Measurements from ENCODE around the gene ACACA. TPM values are rescaled to one million over a fixed set of nuclear protein-coding genes. Genes with fewer than 3 reads are reported as not detected.
"Not testable (repeated sequence)": the region's sequence is repeated elsewhere in the genome, so short reads cannot be mapped to it uniquely, and the experiment has no call there.

ACACA gene
- total and polyA plus RNA-seq, 4 donors: 6.1 to 49.9 (median 23.7) TPM

- Histone ChIP-seq H3K9me3 (ENCODE audit: control insufficient read depth, low read length) (no peaks in the 10 kb centered on the region), H3K27me3 (ENCODE audit: control insufficient read depth in 1 of 2, insufficient read depth in 2 of 2, low read length in 1 of 2) (no peaks in the 10 kb centered on the region), H3K4me1 (ENCODE audit: control insufficient read depth in 1 of 2, insufficient read depth in 2 of 2, low read length in 2 of 2) (no peaks in the 10 kb centered on the region), H3K27ac (ENCODE audit: low read depth in 1 of 2, low read length in 2 of 2) (peak overlapping the region; percentile 15 to 46), H3K4me3 (ENCODE audit: low read length in 2 of 2) (peak overlapping the region; percentile 85 to 96), H3K36me3 (ENCODE audit: control insufficient read depth in 1 of 2, insufficient read depth in 2 of 2, low read length in 1 of 2) (no peaks in the 10 kb centered on the region)
- DNase-seq: no peak
- intact Hi-C loops (cut with DNase I): loop anchor here (2.0 to 5.0 kb wide), 4 partner anchors 47 to 203 kb away; partner anchors contain the start of genes DUSP14 (in 1 of the 2) and SYNRG (in 1 of the 2)
- ATAC-seq (ENCODE audit: low FRiP score): peak; percentile 69
- 1% methylated on average over 21 of the region's 21 CpGs for WGBS, 2 donors
Measured at GRCh38 chr17:37405955-37406634, 541 bp downstream of the ACACA start.

GRCh38 chr17:37405522-37405921, 1.1 kb downstream of the ACACA start:
- H3K36me3 ChIP-seq (ENCODE audit: control insufficient read depth in 1 of 2, insufficient read depth in 2 of 2, low read length in 1 of 2); ATAC-seq (ENCODE audit: low FRiP score); H3K27me3 ChIP-seq (ENCODE audit: control insufficient read depth in 1 of 2, insufficient read depth in 2 of 2, low read length in 1 of 2); DNase-seq; H3K4me1 ChIP-seq (ENCODE audit: control insufficient read depth in 1 of 2, insufficient read depth in 2 of 2, low read length in 2 of 2); H3K9me3 ChIP-seq (ENCODE audit: control insufficient read depth, low read length); H3K27ac ChIP-seq (ENCODE audit: low read depth in 1 of 2, low read length in 2 of 2): not testable (repeated sequence)
- intact Hi-C loops (cut with DNase I): loop anchor here (5.0 kb wide), 2 partner anchors 82 to 87 kb away; partner anchors contain the start of gene DUSP14 (in 1 of the 2)
- WGBS, 2 donors: 36 to 50% methylated on average over 14 of the region's 14 CpGs
- H3K4me3 ChIP-seq (ENCODE audit: low read length in 2 of 2): peak overlapping the region in 1 of 2 donors; percentile 85

- intact Hi-C loops (cut with DNase I): no loop called here
- no peak overlapping the region for H3K4me3 ChIP-seq (ENCODE audit: low read length in 2 of 2)
- H3K36me3 ChIP-seq (ENCODE audit: control insufficient read depth in 1 of 2, insufficient read depth in 2 of 2, low read length in 1 of 2): no peaks in the 10 kb centered on the region
- no peaks in the 10 kb centered on the region for H3K9me3 ChIP-seq (ENCODE audit: control insufficient read depth, low read length)
- no peak for DNase-seq
- H3K4me1 ChIP-seq (ENCODE audit: control insufficient read depth in 1 of 2, insufficient read depth in 2 of 2, low read length in 2 of 2): no peaks in the 10 kb centered on the region
- H3K27ac ChIP-seq (ENCODE audit: low read depth in 1 of 2, low read length in 2 of 2): no peak overlapping the region
- no peak for ATAC-seq (ENCODE audit: low FRiP score)
- no peaks in the 10 kb centered on the region for H3K27me3 ChIP-seq (ENCODE audit: control insufficient read depth in 1 of 2, insufficient read depth in 2 of 2, low read length in 1 of 2)
Measured at GRCh38 chr17:37400505-37400904, 6.1 kb downstream of the ACACA start.

- Histone ChIP-seq H3K27me3 (ENCODE audit: control insufficient read depth in 1 of 2, insufficient read depth in 2 of 2, low read length in 1 of 2) (no peaks in the 10 kb centered on the region), H3K4me3 (ENCODE audit: low read length in 2 of 2) (no peak overlapping the region), H3K4me1 (ENCODE audit: control insufficient read depth in 1 of 2, insufficient read depth in 2 of 2, low read length in 2 of 2) (no peaks in the 10 kb centered on the region), H3K36me3 (ENCODE audit: control insufficient read depth in 1 of 2, insufficient read depth in 2 of 2, low read length in 1 of 2) (no peaks in the 10 kb centered on the region), H3K9me3 (ENCODE audit: control insufficient read depth, low read length) (no peaks in the 10 kb centered on the region), H3K27ac (ENCODE audit: low read depth in 1 of 2, low read length in 2 of 2) (no peak overlapping the region)
- intact Hi-C loops (cut with DNase I): no loop called here
- DNase-seq (no peak), ATAC-seq (ENCODE audit: low FRiP score) (no peak)
- WGBS, 2 donors: 82 to 83% methylated on average over 5 of the region's 5 CpGs
Measured at GRCh38 chr17:37399265-37399803, 7.3 kb downstream of the ACACA start.

GRCh38 chr17:37393352-37393751, 13.3 kb downstream of the ACACA start:
- no peak for DNase-seq
- Histone ChIP-seq H3K4me1 (ENCODE audit: control insufficient read depth in 1 of 2, insufficient read depth in 2 of 2, low read length in 2 of 2) (no peaks in the 10 kb centered on the region), H3K4me3 (ENCODE audit: low read length in 2 of 2) (no peak overlapping the region), H3K9me3 (ENCODE audit: control insufficient read depth, low read length) (no peaks in the 10 kb centered on the region), H3K27ac (ENCODE audit: low read depth in 1 of 2, low read length in 2 of 2) (no peak overlapping the region), H3K27me3 (ENCODE audit: control insufficient read depth in 1 of 2, insufficient read depth in 2 of 2, low read length in 1 of 2) (no peaks in the 10 kb centered on the region), H3K36me3 (ENCODE audit: control insufficient read depth in 1 of 2, insufficient read depth in 2 of 2, low read length in 1 of 2) (no peaks in the 10 kb centered on the region)
- 96% methylated on average over 7 of the region's 7 CpGs for WGBS, 2 donors
- no peak for ATAC-seq (ENCODE audit: low FRiP score)
- intact Hi-C loops (cut with DNase I): no loop called here

- WGBS, 2 donors: 32 to 37% methylated on average over 3 of the region's 3 CpGs
- intact Hi-C loops (cut with DNase I): no loop called here
- Histone ChIP-seq H3K4me3 (ENCODE audit: low read length in 2 of 2) (no peak overlapping the region), H3K4me1 (ENCODE audit: control insufficient read depth in 1 of 2, insufficient read depth in 2 of 2, low read length in 2 of 2) (no peaks in the 10 kb centered on the region), H3K27me3 (ENCODE audit: control insufficient read depth in 1 of 2, insufficient read depth in 2 of 2, low read length in 1 of 2) (no peaks in the 10 kb centered on the region), H3K9me3 (ENCODE audit: control insufficient read depth, low read length) (no peaks in the 10 kb centered on the region), H3K36me3 (ENCODE audit: control insufficient read depth in 1 of 2, insufficient read depth in 2 of 2, low read length in 1 of 2) (no peaks in the 10 kb centered on the region), H3K27ac (ENCODE audit: low read depth in 1 of 2, low read length in 2 of 2) (peak overlapping the region in 1 of 2 donors; percentile 33)
- ATAC-seq (ENCODE audit: low FRiP score): no peak
- no peak for DNase-seq
Measured at GRCh38 chr17:37392024-37392590, 14.5 kb downstream of the ACACA start.

GRCh38 chr17:37391146-37391545, 15.5 kb downstream of the ACACA start:
- WGBS, 2 donors: 87 to 93% methylated on average over 6 of the region's 6 CpGs
- no peak for ATAC-seq (ENCODE audit: low FRiP score)
- no peaks in the 10 kb centered on the region for H3K4me1 ChIP-seq (ENCODE audit: control insufficient read depth in 1 of 2, insufficient read depth in 2 of 2, low read length in 2 of 2)

GRCh38 chr17:37389160-37389559, 17.5 kb downstream of the ACACA start:
- 94 to 100% methylated on average over 4 of the region's 4 CpGs for WGBS, 2 donors
- DNase-seq (no peak), ATAC-seq (ENCODE audit: low FRiP score) (no peak)
- no peaks in the 10 kb centered on the region for H3K27me3 ChIP-seq (ENCODE audit: control insufficient read depth in 1 of 2, insufficient read depth in 2 of 2, low read length in 1 of 2)
- H3K36me3 ChIP-seq (ENCODE audit: control insufficient read depth in 1 of 2, insufficient read depth in 2 of 2, low read length in 1 of 2): no peaks in the 10 kb centered on the region
- no peaks in the 10 kb centered on the region for H3K4me1 ChIP-seq (ENCODE audit: control insufficient read depth in 1 of 2, insufficient read depth in 2 of 2, low read length in 2 of 2)
- intact Hi-C loops (cut with DNase I): no loop called here
- no peak overlapping the region for H3K4me3 ChIP-seq (ENCODE audit: low read length in 2 of 2)
- H3K27ac ChIP-seq (ENCODE audit: low read depth in 1 of 2, low read length in 2 of 2): no peak overlapping the region
- no peaks in the 10 kb centered on the region for H3K9me3 ChIP-seq (ENCODE audit: control insufficient read depth, low read length)

More at GRCh38 chr17:37391146-37391545, 15.5 kb downstream of the ACACA start:
- intact Hi-C loops (cut with DNase I): no loop called here
- no peaks in the 10 kb centered on the region for H3K9me3 ChIP-seq (ENCODE audit: control insufficient read depth, low read length)
- no peaks in the 10 kb centered on the region for H3K27me3 ChIP-seq (ENCODE audit: control insufficient read depth in 1 of 2, insufficient read depth in 2 of 2, low read length in 1 of 2)
- H3K27ac ChIP-seq (ENCODE audit: low read depth in 1 of 2, low read length in 2 of 2): no peak overlapping the region
- H3K36me3 ChIP-seq (ENCODE audit: control insufficient read depth in 1 of 2, insufficient read depth in 2 of 2, low read length in 1 of 2): no peaks in the 10 kb centered on the region
- no peak for DNase-seq
- H3K4me3 ChIP-seq (ENCODE audit: low read length in 2 of 2): no peak overlapping the region

GRCh38 chr17:37388266-37388665, 18.4 kb downstream of the ACACA start:
- no peaks in the 10 kb centered on the region for H3K27me3 ChIP-seq (ENCODE audit: control insufficient read depth in 1 of 2, insufficient read depth in 2 of 2, low read length in 1 of 2)
- H3K4me1 ChIP-seq (ENCODE audit: control insufficient read depth in 1 of 2, insufficient read depth in 2 of 2, low read length in 2 of 2): no peaks in the 10 kb centered on the region
- WGBS, 2 donors: 79% methylated on average over 3 of the region's 3 CpGs
- DNase-seq: no peak
- no peak for ATAC-seq (ENCODE audit: low FRiP score)
- no peak overlapping the region for H3K27ac ChIP-seq (ENCODE audit: low read depth in 1 of 2, low read length in 2 of 2)
- H3K9me3 ChIP-seq (ENCODE audit: control insufficient read depth, low read length): no peaks in the 10 kb centered on the region
- no peak overlapping the region for H3K4me3 ChIP-seq (ENCODE audit: low read length in 2 of 2)
- intact Hi-C loops (cut with DNase I): no loop called here
- H3K36me3 ChIP-seq (ENCODE audit: control insufficient read depth in 1 of 2, insufficient read depth in 2 of 2, low read length in 1 of 2): no peaks in the 10 kb centered on the region
